ENCODE data around the gene EN1.

DNA sequence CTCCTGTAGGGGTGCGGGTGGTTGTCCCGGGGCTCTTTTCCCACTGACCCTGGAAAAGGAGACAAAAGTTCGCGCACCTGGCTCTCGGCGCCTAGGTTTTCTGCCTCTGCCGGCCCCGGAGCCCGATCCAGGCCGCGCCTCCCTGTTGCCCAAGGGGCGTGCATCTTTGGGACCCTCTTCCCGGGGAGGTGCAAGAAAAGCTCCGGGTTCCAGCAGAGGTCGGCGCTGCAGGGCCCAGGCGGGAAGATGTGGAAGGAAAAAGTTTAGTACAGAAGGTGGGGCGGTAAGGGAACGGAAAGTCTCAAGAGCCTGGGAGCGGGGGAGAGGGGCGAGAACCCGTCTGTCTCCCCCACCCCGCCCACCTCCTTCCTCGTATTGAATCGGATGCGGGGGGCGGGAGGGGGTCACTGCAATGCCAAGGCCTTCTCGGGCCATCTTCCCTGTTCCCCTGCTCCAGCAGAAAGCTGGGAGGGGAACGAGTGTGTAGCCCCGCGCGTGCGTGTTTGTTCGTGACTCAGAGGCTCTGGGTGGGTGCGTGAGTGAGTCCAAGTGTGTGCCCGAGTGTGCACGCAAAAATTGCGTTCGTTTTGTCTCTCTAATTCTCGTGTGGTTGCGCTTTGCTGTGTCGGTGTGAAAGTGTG is 6.3 kb upstream of the EN1 start:
- TF ChIP-seq ZNF564 (CRISPR knock-in tag; IDR thresholded peaks at IDR 0.05), result no peak
- no peak for TF ChIP-seq NCOR1 (IDR thresholded peaks at IDR 0.05; ENCODE audit: borderline replicate concordance, low read length)
- TF ChIP-seq EZH2 (conservative IDR thresholded peaks at IDR 0.05; ENCODE audit: low read depth, low read length), result no peak
- no peak for TF ChIP-seq JUND (CRISPR knock-in tag; IDR thresholded peaks at IDR 0.05)
- TF ChIP-seq MAZ (IDR thresholded peaks at IDR 0.05; ENCODE audit: borderline replicate concordance, low read depth, low read length), result no peak
- no peak for TF ChIP-seq MAZ (CRISPR knock-in tag; IDR thresholded peaks at IDR 0.05; ENCODE audit: low read depth)
- no peak for TF ChIP-seq RAD21 (CRISPR knock-in tag; IDR thresholded peaks at IDR 0.05)
- TF ChIP-seq ZSCAN12 (CRISPR knock-in tag; IDR thresholded peaks at IDR 0.05), result no peak
- no peak for TF ChIP-seq REPIN1 (CRISPR knock-in tag; IDR thresholded peaks at IDR 0.05; ENCODE audit: borderline replicate concordance, low read depth)
- TF ChIP-seq, protein P1, sequence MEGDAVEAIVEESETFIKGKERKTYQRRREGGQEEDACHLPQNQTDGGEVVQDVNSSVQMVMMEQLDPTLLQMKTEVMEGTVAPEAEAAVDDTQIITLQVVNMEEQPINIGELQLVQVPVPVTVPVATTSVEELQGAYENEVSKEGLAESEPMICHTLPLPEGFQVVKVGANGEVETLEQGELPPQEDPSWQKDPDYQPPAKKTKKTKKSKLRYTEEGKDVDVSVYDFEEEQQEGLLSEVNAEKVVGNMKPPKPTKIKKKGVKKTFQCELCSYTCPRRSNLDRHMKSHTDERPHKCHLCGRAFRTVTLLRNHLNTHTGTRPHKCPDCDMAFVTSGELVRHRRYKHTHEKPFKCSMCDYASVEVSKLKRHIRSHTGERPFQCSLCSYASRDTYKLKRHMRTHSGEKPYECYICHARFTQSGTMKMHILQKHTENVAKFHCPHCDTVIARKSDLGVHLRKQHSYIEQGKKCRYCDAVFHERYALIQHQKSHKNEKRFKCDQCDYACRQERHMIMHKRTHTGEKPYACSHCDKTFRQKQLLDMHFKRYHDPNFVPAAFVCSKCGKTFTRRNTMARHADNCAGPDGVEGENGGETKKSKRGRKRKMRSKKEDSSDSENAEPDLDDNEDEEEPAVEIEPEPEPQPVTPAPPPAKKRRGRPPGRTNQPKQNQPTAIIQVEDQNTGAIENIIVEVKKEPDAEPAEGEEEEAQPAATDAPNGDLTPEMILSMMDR (CRISPR knock-in tag; IDR thresholded peaks at IDR 0.05), result no peak
